Keratinocyte (primary cell): ENCODE results near the gene USP27X. TPM values are rescaled to one million over a fixed set of nuclear protein-coding genes. Genes with fewer than 3 reads are reported as not detected.

ENCODE experiments used
- DNase-seq: peaks from one replicate; pipeline ENCODE4 v3.0.0-alpha.2; 2011; ENCODE audit warnings: low read depth, missing footprints, low spot score
- FAIRE-seq: peaks from 2 replicates; lab custom pipeline; 2011; peaks lifted over from hg19 to GRCh38; lab: Jason Lieb, UNC
- H2AFZ ChIP-seq: 2 replicates; pipeline ENCODE4 v1.6.0; 2012; ENCODE audit warnings: low read length, control low read depth, inconsistent platforms; ENCODE audit not compliant: control insufficient read depth
- H3K27ac ChIP-seq: 2 replicates; pipeline ENCODE4 v1.5.1; 2011; ENCODE audit warnings: low read length; ENCODE audit not compliant: control insufficient read depth, insufficient read depth
- H3K27me3 ChIP-seq: 3 replicates; pipeline ENCODE4 v1.6.0; 2011; ENCODE audit warnings: low read length; ENCODE audit not compliant: control insufficient read depth, insufficient read depth; ENCODE audit errors: extremely low read depth
- H3K36me3 ChIP-seq, 2 experiments: 2 replicates in 1 of 2; 3 replicates in 1 of 2; pipeline ENCODE4 v1.5.1; 2011; ENCODE audit warnings: low read length in 2 of 2, mild to moderate bottlenecking in 1 of 2; ENCODE audit not compliant: control insufficient read depth in 2 of 2, insufficient read depth in 2 of 2; ENCODE audit errors: extremely low read depth in 1 of 2
- H3K4me1 ChIP-seq: 3 replicates; pipeline ENCODE4 v1.5.1; 2011; ENCODE audit warnings: low read length; ENCODE audit not compliant: control insufficient read depth, insufficient read depth; ENCODE audit errors: extremely low read depth
- H3K4me2 ChIP-seq: 3 replicates; pipeline ENCODE4 v1.6.0; 2011; ENCODE audit warnings: low read depth, low read length; ENCODE audit not compliant: control insufficient read depth, insufficient read depth; ENCODE audit errors: extremely low read depth
- H3K4me3 ChIP-seq, 3 experiments: fragments of 200-600 bp in 1 of 3; sonication (generic) in 1 of 3; 2 replicates in 2 of 3; 3 replicates in 1 of 3; pipeline ENCODE4 v1.5.1; 2011 to 2016; ENCODE audit warnings: low read length in 3 of 3, mild to moderate bottlenecking in 3 of 3, control low read depth in 2 of 3, inconsistent platforms in 1 of 3, low read depth in 1 of 3, mixed read lengths in 1 of 3, mixed run types in 1 of 3, moderate library complexity in 1 of 3; ENCODE audit not compliant: control insufficient read depth in 2 of 3, insufficient read depth in 2 of 3; ENCODE audit errors: extremely low read depth in 1 of 3
- H3K79me2 ChIP-seq: 2 replicates; pipeline ENCODE4 v1.6.0; 2012; ENCODE audit warnings: low read length; ENCODE audit not compliant: control insufficient read depth, insufficient read depth
- H3K9ac ChIP-seq: 3 replicates; pipeline ENCODE4 v1.6.0; 2011; ENCODE audit warnings: low read length; ENCODE audit not compliant: control insufficient read depth, insufficient read depth; ENCODE audit errors: extremely low read depth
- H3K9me1 ChIP-seq: 3 replicates; pipeline ENCODE4 v1.6.0; 2011; ENCODE audit warnings: low read length; ENCODE audit not compliant: control insufficient read depth, insufficient read depth; ENCODE audit errors: extremely low read depth
- H3K9me3 ChIP-seq: 2 replicates; pipeline ENCODE4 v1.5.1; 2012; ENCODE audit warnings: low read depth, low read length; ENCODE audit not compliant: control insufficient read depth
- H4K20me1 ChIP-seq: 3 replicates; pipeline ENCODE4 v1.6.0; 2011; ENCODE audit warnings: low read length; ENCODE audit not compliant: control insufficient read depth, insufficient read depth; ENCODE audit errors: extremely low read depth
- CTCF ChIP-seq, 3 experiments: IDR thresholded peaks in 1 of 3; conservative IDR thresholded peaks in 1 of 3; optimal IDR thresholded peaks in 1 of 3; 2 replicates in 2 of 3; 3 replicates in 1 of 3; pipeline versions ENCODE3 to v1.5.1; 2011; ENCODE audit warnings: low read length in 3 of 3, mild to moderate bottlenecking in 3 of 3, moderate library complexity in 2 of 3, control low read depth in 1 of 3, inconsistent platforms in 1 of 3; ENCODE audit not compliant: insufficient read depth in 2 of 3; ENCODE audit errors: extremely low read depth in 1 of 3
- EZH2 ChIP-seq: IDR thresholded peaks from one replicate; pipeline ENCODE4 v1.6.1; 2012; ENCODE audit warnings: inconsistent platforms, mild to moderate bottlenecking, low read length, moderate library complexity
- dilution Hi-C: fragments of 300-500 bp; cut with MboI; formaldehyde crosslinking; loops from one replicate; pipeline ENCODE4 v1.7.0; 2020; ENCODE audit warnings: low sequenced_read_pairs; ENCODE audit not compliant: extremely low pct_ligation_motif_present
- polyA plus RNA-seq, 5 experiments: library from polyadenylated mRNA; depleted of rRNA in 3 of 5; stranded (reverse) in 3 of 5; stranded (forward) in 1 of 5; unstranded in 1 of 5; fragments of >200 nt; gene quantifications; 1 replicate in 1 of 5; 2 replicates in 3 of 5; 3 replicates in 1 of 5; pipeline versions ENCODE4 v1.2.1 to v1.2.3, GENCODE V29; 2011 to 2012; ENCODE audit warnings: missing spikeins in 2 of 5, low read depth in 1 of 5, low replicate concordance in 1 of 5

USP27X gene
- polyA plus RNA-seq, 1 donor (not counting 4 experiments of a cell fraction or from before 2014, with no cell fraction given), result 2.8 TPM

GRCh38 chrX:49896951-49897350 lies 17.7 kb downstream of the USP27X start:
- no peak for FAIRE-seq

GRCh38 chrX:49901048-49901447 lies 21.8 kb downstream of the USP27X start:
- Histone ChIP-seq H3K4me2 (no peak overlapping the region), H3K9ac (no peak overlapping the region), H3K4me3 (no peak overlapping the region), H3K9me3 (no peaks in the 10 kb centered on the region), H3K9me1 (no peaks in the 10 kb centered on the region), H3K27ac (no peak overlapping the region), H3K79me2 (no peaks in the 10 kb centered on the region), H4K20me1 (no peaks in the 10 kb centered on the region), H3K36me3 (no peaks in the 10 kb centered on the region), H2AFZ (no peak overlapping the region), H3K27me3 (no peaks in the 10 kb centered on the region), H3K4me1 (no peaks in the 10 kb centered on the region)
- no peak for TF ChIP-seq CTCF (optimal IDR thresholded peaks at IDR 0.05 in 1 of 3, IDR thresholded peaks at IDR 0.05 in 1 of 3, conservative IDR thresholded peaks at IDR 0.05 in 1 of 3; ENCODE audit: extremely low read depth in 1 of 3, insufficient read depth in 2 of 3, low read length in 3 of 3)
- no peak for TF ChIP-seq EZH2
- DNase-seq (no peak), FAIRE-seq (no peak)
- dilution Hi-C loops, result no loop called here

More at GRCh38 chrX:49896951-49897350, 17.7 kb downstream of the USP27X start:
- Histone ChIP-seq H3K4me1 (no peaks in the 10 kb centered on the region), H4K20me1 (no peaks in the 10 kb centered on the region), H3K27ac (no peak overlapping the region), H3K9me3 (no peaks in the 10 kb centered on the region), H3K4me3 (no peak overlapping the region), H3K36me3 (no peaks in the 10 kb centered on the region), H3K9me1 (no peaks in the 10 kb centered on the region), H2AFZ (no peak overlapping the region), H3K4me2 (no peak overlapping the region), H3K79me2 (no peaks in the 10 kb centered on the region), H3K9ac (no peak overlapping the region), H3K27me3 (no peaks in the 10 kb centered on the region)
- no peak for DNase-seq
- dilution Hi-C loops, result no loop called here
- TF ChIP-seq EZH2, result no peak
- TF ChIP-seq CTCF (optimal IDR thresholded peaks at IDR 0.05 in 1 of 3, IDR thresholded peaks at IDR 0.05 in 1 of 3, conservative IDR thresholded peaks at IDR 0.05 in 1 of 3; ENCODE audit: extremely low read depth in 1 of 3, insufficient read depth in 2 of 3, low read length in 3 of 3), result no peak
